KOPT-K1 (cell line): ENCODE data around the gene GPBAR1.

ENCODE experiments used
- H3K27ac ChIP-seq: fragments of 200-600 bp; sonication (generic); 2 replicates; pipeline ENCODE4 v1.5.1; 2016; ENCODE audit warnings: antibody characterized with exemption, mild to moderate bottlenecking, low read depth, low read length; ENCODE audit not compliant: poor library complexity, severe bottlenecking
- H3K36me3 ChIP-seq: fragments of 200-600 bp; sonication (generic); 2 replicates; pipeline ENCODE4 v1.5.1; 2017; ENCODE audit warnings: antibody characterized with exemption, mild to moderate bottlenecking, low read length, moderate library complexity; ENCODE audit not compliant: insufficient read depth
- H3K9me3 ChIP-seq: fragments of 200-600 bp; sonication (generic); 2 replicates; pipeline ENCODE4 v1.5.1; 2017; ENCODE audit warnings: antibody characterized with exemption, low read length, mild to moderate bottlenecking; ENCODE audit not compliant: insufficient read depth, poor library complexity, severe bottlenecking

GPBAR1 gene

GRCh38 chr2:218229851-218230250 is 31.0 kb upstream of the GPBAR1 start:
- H3K9me3 ChIP-seq: no peaks in the 10 kb centered on the region
- H3K36me3 ChIP-seq: peaks cover 98% of the 10 kb centered on the region
- peak overlapping the region; percentile 75 for H3K27ac ChIP-seq

DNA sequence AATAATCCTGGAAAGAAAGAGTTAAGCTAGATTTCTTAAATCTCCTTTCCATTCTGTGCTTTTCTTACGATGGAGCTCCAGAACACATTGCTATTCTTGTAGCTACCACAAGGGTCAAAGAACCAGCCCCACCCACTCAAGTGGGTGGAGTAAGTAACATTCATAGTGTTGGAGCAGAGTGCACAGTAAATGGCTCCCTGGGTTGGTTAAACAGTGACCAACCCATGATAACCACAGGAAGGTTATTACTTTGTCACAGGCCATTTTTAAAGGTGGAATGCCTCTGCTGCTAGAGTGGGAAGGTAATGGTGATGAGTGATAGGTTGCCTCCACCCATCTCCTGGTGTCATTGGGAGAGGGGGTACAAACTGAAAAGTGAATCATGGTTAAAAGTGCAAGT is 29.9 kb upstream of the GPBAR1 start:
- H3K36me3 ChIP-seq: peaks cover 98% of the 10 kb centered on the region
- no peaks in the 10 kb centered on the region for H3K9me3 ChIP-seq
- no peak overlapping the region for H3K27ac ChIP-seq

- peaks cover 98% of the 10 kb centered on the region for H3K36me3 ChIP-seq
- no peaks in the 10 kb centered on the region for H3K9me3 ChIP-seq
- no peak overlapping the region for H3K27ac ChIP-seq
Measured at GRCh38 chr2:218233543-218233942, 27.3 kb upstream of the GPBAR1 start.

- H3K36me3 ChIP-seq: peaks cover 100% of the 10 kb centered on the region
Measured at GRCh38 chr2:218234521-218234920, 26.3 kb upstream of the GPBAR1 start.

DNA sequence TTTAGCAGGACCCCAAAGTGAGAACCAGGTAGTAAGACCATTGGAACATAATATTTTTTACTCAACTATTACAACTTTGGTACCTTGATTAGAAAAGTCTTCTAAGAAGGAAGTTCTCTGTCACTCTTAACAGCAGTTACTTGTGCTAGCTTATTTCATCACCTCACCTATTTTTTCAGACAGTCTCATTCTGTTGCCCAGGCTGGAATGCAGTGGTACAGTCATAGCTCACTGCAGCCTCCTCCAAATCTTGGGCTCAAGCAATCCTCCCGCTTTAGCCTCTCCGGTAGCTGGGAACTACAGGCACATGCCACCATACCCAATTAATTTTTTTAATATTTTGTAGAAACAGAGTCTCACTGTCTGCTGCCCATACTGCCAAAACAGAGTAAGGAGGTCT is 25.8 kb upstream of the GPBAR1 start:
- H3K9me3 ChIP-seq: no peaks in the 10 kb centered on the region
- peaks cover 100% of the 10 kb centered on the region for H3K36me3 ChIP-seq
- no peak overlapping the region for H3K27ac ChIP-seq

More at GRCh38 chr2:218234521-218234920, 26.3 kb upstream of the GPBAR1 start:
- no peak overlapping the region for H3K27ac ChIP-seq
- H3K9me3 ChIP-seq: no peaks in the 10 kb centered on the region

GRCh38 chr2:218236829-218237228 is 24.0 kb upstream of the GPBAR1 start:
- H3K27ac ChIP-seq: no peak overlapping the region
- H3K9me3 ChIP-seq: no peaks in the 10 kb centered on the region
- H3K36me3 ChIP-seq: peaks cover 100% of the 10 kb centered on the region

GRCh38 chr2:218238887-218239286 is 21.9 kb upstream of the GPBAR1 start:
- H3K36me3 ChIP-seq: peaks cover 100% of the 10 kb centered on the region

GRCh38 chr2:218244204-218244603 is 16.6 kb upstream of the GPBAR1 start:
- no peak overlapping the region for H3K27ac ChIP-seq
- H3K36me3 ChIP-seq: peaks cover 100% of the 10 kb centered on the region

More at GRCh38 chr2:218238887-218239286, 21.9 kb upstream of the GPBAR1 start:
- no peak overlapping the region for H3K27ac ChIP-seq
- H3K9me3 ChIP-seq: no peaks in the 10 kb centered on the region

GRCh38 chr2:218244665-218245064 is 16.1 kb upstream of the GPBAR1 start:
- no peak overlapping the region for H3K27ac ChIP-seq
- no peaks in the 10 kb centered on the region for H3K9me3 ChIP-seq

More at GRCh38 chr2:218244204-218244603, 16.6 kb upstream of the GPBAR1 start:
- H3K9me3 ChIP-seq: no peaks in the 10 kb centered on the region

DNA sequence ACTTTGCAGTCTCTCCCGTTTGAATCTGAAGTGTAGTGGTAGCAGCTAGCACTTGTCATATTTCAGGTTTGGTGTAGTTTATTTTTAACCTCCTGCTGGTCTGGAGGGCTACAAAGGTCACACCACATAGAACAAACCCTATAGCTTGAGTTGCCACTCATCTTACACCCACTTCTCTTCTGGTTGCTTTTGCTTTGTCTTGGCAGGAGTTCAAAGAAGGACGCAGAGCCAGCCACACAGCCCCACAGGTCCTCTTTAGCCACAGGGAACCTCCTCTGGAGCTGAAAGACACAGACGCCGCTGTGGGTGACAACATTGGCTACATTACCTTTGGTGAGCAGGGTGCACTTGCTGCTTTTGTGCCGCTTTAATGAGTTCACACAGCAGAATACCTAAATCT is 15.6 kb upstream of the GPBAR1 start:
- no peak overlapping the region for H3K27ac ChIP-seq
- peaks cover 100% of the 10 kb centered on the region for H3K36me3 ChIP-seq
- no peaks in the 10 kb centered on the region for H3K9me3 ChIP-seq

More at GRCh38 chr2:218244665-218245064, 16.1 kb upstream of the GPBAR1 start:
- H3K36me3 ChIP-seq: peaks cover 100% of the 10 kb centered on the region

DNA sequence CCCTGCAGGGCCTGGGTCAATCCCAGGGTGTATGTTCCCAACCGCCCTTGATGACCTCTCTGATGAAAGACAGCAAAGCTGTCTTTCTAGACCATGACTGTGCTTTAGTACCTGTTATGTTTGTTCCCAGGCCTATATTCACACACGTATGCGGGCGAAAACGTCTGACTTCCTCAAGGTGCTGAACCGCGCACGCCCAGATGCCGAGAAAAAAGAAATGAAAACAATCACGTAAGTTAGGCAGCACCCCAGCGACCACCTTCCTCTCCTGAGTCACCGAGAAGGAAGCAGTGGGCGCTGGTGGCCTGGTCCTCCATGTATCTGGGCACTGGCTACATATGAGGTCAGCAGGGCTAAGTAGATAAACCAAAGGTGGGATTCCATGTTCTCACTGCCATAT is 11.1 kb upstream of the GPBAR1 start:
- no peaks in the 10 kb centered on the region for H3K9me3 ChIP-seq

GRCh38 chr2:218252509-218253231 is 8.1 kb upstream of the GPBAR1 start:
- Histone ChIP-seq H3K27ac (no peak overlapping the region), H3K36me3 (peaks cover 94% of the 10 kb centered on the region)

More for the DNA sequence above, 11.1 kb upstream of the GPBAR1 start:
- Histone ChIP-seq H3K27ac (no peak overlapping the region), H3K36me3 (peaks cover 100% of the 10 kb centered on the region)

GRCh38 chr2:218253232-218253625 is 7.6 kb upstream of the GPBAR1 start:
- Histone ChIP-seq H3K9me3 (no peaks in the 10 kb centered on the region), H3K27ac (no peak overlapping the region), H3K36me3 (peaks cover 89% of the 10 kb centered on the region)

More at GRCh38 chr2:218252509-218253231, 8.1 kb upstream of the GPBAR1 start:
- H3K9me3 ChIP-seq: no peaks in the 10 kb centered on the region

DNA sequence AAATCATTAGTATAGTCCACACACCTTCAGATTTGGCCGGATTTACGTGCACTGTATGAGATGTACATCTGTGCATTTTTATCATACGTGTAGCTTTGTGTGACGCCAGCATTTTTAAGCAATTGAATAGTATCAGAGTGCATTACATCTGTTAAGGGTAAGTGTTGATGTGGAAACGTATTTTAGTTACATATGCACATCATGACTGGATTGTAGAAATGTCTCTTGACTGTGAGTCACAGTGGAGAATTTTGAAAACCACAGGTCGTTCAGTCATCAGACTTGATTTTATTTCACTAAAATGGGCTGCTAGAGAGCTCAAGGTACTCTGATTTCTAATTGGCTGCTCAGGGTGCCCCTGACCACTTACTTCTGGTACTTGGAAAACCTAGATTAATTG is 5.4 kb upstream of the GPBAR1 start:
- H3K36me3 ChIP-seq: peaks cover 67% of the 10 kb centered on the region
- no peak overlapping the region for H3K27ac ChIP-seq
- H3K9me3 ChIP-seq: no peaks in the 10 kb centered on the region

- Histone ChIP-seq H3K27ac (no peak overlapping the region), H3K36me3 (peaks cover 56% of the 10 kb centered on the region), H3K9me3 (no peaks in the 10 kb centered on the region)
Measured at GRCh38 chr2:218256612-218257350, 4.0 kb upstream of the GPBAR1 start.
